BLaER1 (cell line): Measurements from ENCODE around the gene HSPBAP1.

ENCODE experiments used
- H3K27ac ChIP-seq: shearing (Covaris generic); formaldehyde crosslinking; 2 replicates; pipeline ENCODE4 v1.8.1; 2022
- H3K27me3 ChIP-seq: shearing (Covaris generic); formaldehyde crosslinking; 2 replicates; pipeline ENCODE4 v1.8.1; 2022
- H3K36me3 ChIP-seq: shearing (Covaris generic); formaldehyde crosslinking; 2 replicates; pipeline ENCODE4 v1.8.1; 2022
- H3K4me1 ChIP-seq: shearing (Covaris generic); formaldehyde crosslinking; 2 replicates; pipeline ENCODE4 v1.8.1; 2022
- H3K4me2 ChIP-seq: shearing (Covaris generic); formaldehyde crosslinking; 2 replicates; pipeline ENCODE4 v1.8.1; 2022
- H3K4me3 ChIP-seq: shearing (Covaris generic); formaldehyde crosslinking; 2 replicates; pipeline ENCODE4 v1.8.1; 2022
- H3K9ac ChIP-seq: shearing (Covaris generic); formaldehyde crosslinking; 2 replicates; pipeline ENCODE4 v1.8.1; 2022
- H3K9me3 ChIP-seq: shearing (Covaris generic); formaldehyde crosslinking; 2 replicates; pipeline ENCODE4 v1.8.1; 2022
- H4K20me1 ChIP-seq: shearing (Covaris generic); formaldehyde crosslinking; 2 replicates; pipeline ENCODE4 v1.8.1; 2022
- Cebpa-rat ChIP-seq: shearing (Covaris generic); IDR thresholded peaks from 2 replicates; pipeline ENCODE4 v1.8.1; 2022

The HSPBAP1 gene

GRCh38 chr3:122793568-122794416 is at the start of gene HSPBAP1:
Gene HSPBAP1, minus strand, starts transcription at chr3:122793831. Its CDS starts 151 bp downstream, at chr3:122793680.
- H4K20me1 ChIP-seq: 0 out of 2 replicates have a peak, but pooled peaks cover 6% of the 10 kb centered on the region
- H3K36me3 ChIP-seq: 0 out of 2 replicates have a peak, but pooled peaks cover 5% of the 10 kb centered on the region
- peak within 1 kb of the TSS; percentile 82 for H3K9ac ChIP-seq
- TF ChIP-seq Cebpa-rat: no peak
- peak within 1 kb of the TSS; percentile 76 for H3K4me3 ChIP-seq
- H3K27me3 ChIP-seq: no peaks in the 10 kb centered on the region
- H3K9me3 ChIP-seq: no peaks in the 10 kb centered on the region
- peak within 1 kb of the TSS; percentile 71 for H3K27ac ChIP-seq
- peak within 1 kb of the TSS; percentile 86 for H3K4me2 ChIP-seq
- peaks cover 30% of the 10 kb centered on the region for H3K4me1 ChIP-seq

DNA sequence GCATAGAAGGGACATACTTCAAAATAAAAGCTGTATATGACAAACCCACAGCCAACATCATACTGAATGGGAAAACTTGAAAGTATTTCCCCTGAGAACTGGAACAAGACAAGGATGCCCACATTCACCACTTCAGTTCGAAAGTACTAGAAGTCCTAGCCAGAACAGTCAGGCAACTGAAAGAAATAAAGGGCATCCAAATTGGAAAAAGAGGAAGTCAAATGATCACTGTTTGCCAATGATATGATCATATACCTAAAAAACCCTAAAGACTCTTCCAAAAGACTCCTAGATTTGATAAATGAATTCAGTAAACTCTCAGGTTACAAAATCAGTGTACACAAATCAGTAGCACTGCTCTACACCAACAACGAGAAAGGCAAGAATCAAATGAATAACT is 42.0 kb upstream of the HSPBAP1 start:
- H3K9ac ChIP-seq: no peak overlapping the region
- H3K4me1 ChIP-seq: no peaks in the 10 kb centered on the region
- peaks cover 8% of the 10 kb centered on the region; the same call in 1 of the 2 replicates for H3K9me3 ChIP-seq
- H3K27me3 ChIP-seq: no peaks in the 10 kb centered on the region
- no peak for TF ChIP-seq Cebpa-rat
- H3K4me3 ChIP-seq: no peak overlapping the region
- H3K27ac ChIP-seq: no peak overlapping the region
- H3K36me3 ChIP-seq: 0 out of 2 replicates have a peak, but pooled peaks cover 6% of the 10 kb centered on the region
- H3K4me2 ChIP-seq: no peak overlapping the region
- no peaks in the 10 kb centered on the region for H4K20me1 ChIP-seq

- no peak overlapping the region for H3K4me3 ChIP-seq
- H3K27me3 ChIP-seq: no peaks in the 10 kb centered on the region
- H3K4me2 ChIP-seq: no peak overlapping the region
- H3K27ac ChIP-seq: no peak overlapping the region
- H4K20me1 ChIP-seq: no peaks in the 10 kb centered on the region
- H3K9ac ChIP-seq: no peak overlapping the region
- H3K4me1 ChIP-seq: no peaks in the 10 kb centered on the region
- H3K36me3 ChIP-seq: peaks cover 24% of the 10 kb centered on the region
- TF ChIP-seq Cebpa-rat: no peak
- no peaks in the 10 kb centered on the region for H3K9me3 ChIP-seq
These were observed 34.6 kb upstream of the HSPBAP1 start for GRCh38 chr3:122828281-122828680.

DNA sequence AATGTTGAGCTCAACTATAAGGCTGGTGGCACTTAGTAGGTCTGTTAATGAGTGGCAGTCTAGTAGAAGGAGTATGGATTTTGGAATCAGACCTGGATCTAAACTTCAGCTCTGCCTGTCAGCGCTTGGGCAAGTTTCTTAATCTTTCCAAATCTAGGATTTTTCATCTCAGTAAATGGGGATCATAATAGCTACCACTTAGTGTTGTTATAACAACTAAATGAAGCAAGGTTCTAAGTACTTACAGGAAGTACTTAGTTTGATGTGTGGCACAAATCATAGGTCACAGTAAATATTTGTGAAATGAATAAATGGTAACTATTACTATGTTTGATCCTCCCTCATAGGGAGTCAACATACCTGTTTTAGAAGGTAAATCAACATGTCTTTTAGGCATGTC is 32.6 kb upstream of the HSPBAP1 start:
- Histone ChIP-seq H3K9me3 (no peaks in the 10 kb centered on the region), H3K27ac (no peak overlapping the region), H4K20me1 (no peaks in the 10 kb centered on the region), H3K9ac (no peak overlapping the region), H3K27me3 (no peaks in the 10 kb centered on the region), H3K4me1 (no peaks in the 10 kb centered on the region), H3K4me3 (no peak overlapping the region), H3K36me3 (peaks cover 18% of the 10 kb centered on the region), H3K4me2 (no peak overlapping the region)
- TF ChIP-seq Cebpa-rat: no peak

GRCh38 chr3:122825460-122825859 is 31.8 kb upstream of the HSPBAP1 start:
- H4K20me1 ChIP-seq: no peaks in the 10 kb centered on the region
- H3K4me2 ChIP-seq: no peak overlapping the region
- H3K4me3 ChIP-seq: no peak overlapping the region
- H3K36me3 ChIP-seq: peaks cover 25% of the 10 kb centered on the region
- no peaks in the 10 kb centered on the region for H3K9me3 ChIP-seq
- no peaks in the 10 kb centered on the region for H3K4me1 ChIP-seq
- no peak for TF ChIP-seq Cebpa-rat
- no peak overlapping the region for H3K9ac ChIP-seq
- H3K27me3 ChIP-seq: no peaks in the 10 kb centered on the region
- no peak overlapping the region for H3K27ac ChIP-seq

GRCh38 chr3:122824465-122825381 is 31.1 kb upstream of the HSPBAP1 start:
- Histone ChIP-seq H3K27me3 (no peaks in the 10 kb centered on the region), H3K4me2 (no peak overlapping the region), H3K9me3 (no peaks in the 10 kb centered on the region), H3K27ac (no peak overlapping the region), H4K20me1 (no peaks in the 10 kb centered on the region), H3K36me3 (peaks cover 25% of the 10 kb centered on the region), H3K9ac (no peak overlapping the region), H3K4me1 (no peaks in the 10 kb centered on the region), H3K4me3 (no peak overlapping the region)
- TF ChIP-seq Cebpa-rat: no peak

DNA sequence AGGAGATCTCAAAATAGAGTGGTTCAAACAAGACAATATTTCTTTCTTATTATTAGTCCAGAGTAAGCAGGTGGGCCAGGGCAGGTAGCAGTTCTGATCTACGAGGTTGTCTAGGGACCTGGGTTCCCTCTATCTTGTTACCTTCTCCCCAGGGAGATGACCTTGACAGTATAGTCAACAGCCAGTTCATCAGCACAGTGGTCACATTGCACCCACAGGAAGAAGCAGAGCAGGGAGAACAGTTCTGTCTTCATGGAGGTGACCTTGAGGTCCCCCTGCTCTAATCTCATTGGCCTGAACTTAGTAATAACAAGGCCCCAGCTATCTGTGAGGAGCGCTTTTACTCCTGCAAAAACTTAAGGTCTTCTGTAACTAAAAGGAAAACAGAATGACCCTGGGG is 23.0 kb upstream of the HSPBAP1 start:
- Histone ChIP-seq H3K36me3 (peaks cover 7% of the 10 kb centered on the region; the same call in 1 of the 2 replicates), H3K27me3 (no peaks in the 10 kb centered on the region), H3K27ac (no peak overlapping the region), H3K9ac (no peak overlapping the region), H4K20me1 (no peaks in the 10 kb centered on the region), H3K4me2 (no peak overlapping the region), H3K9me3 (no peaks in the 10 kb centered on the region), H3K4me1 (no peaks in the 10 kb centered on the region), H3K4me3 (no peak overlapping the region)
- no peak for TF ChIP-seq Cebpa-rat

DNA sequence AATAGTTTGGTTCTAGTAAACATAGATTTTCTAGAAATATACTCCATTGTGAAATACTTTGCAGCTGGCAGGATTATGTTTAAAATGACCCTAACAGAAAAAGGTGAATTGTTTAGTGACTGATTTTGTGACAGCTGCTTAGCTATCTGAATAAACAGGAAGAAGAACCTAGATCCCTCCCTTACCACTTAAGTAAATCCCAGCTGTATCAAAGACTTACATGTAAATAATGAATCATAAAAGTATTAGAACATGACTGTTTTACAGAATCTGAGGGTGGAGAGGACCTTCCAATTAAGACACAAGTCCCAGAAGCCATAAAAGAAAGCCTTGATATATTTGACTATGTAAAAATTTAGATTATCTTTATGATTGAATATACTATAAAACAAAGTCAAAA is 17.1 kb upstream of the HSPBAP1 start:
- H3K36me3 ChIP-seq: 0 out of 2 replicates have a peak, but pooled peaks cover 4% of the 10 kb centered on the region

GRCh38 chr3:122803977-122804376 is 10.3 kb upstream of the HSPBAP1 start:
- Histone ChIP-seq H3K36me3 (0 out of 2 replicates have a peak, but pooled peaks cover 4% of the 10 kb centered on the region), H3K4me1 (no peaks in the 10 kb centered on the region), H3K27ac (no peak overlapping the region), H4K20me1 (no peaks in the 10 kb centered on the region), H3K4me3 (no peak overlapping the region), H3K9me3 (no peaks in the 10 kb centered on the region), H3K9ac (no peak overlapping the region), H3K4me2 (no peak overlapping the region), H3K27me3 (no peaks in the 10 kb centered on the region)
- TF ChIP-seq Cebpa-rat: no peak

More for the DNA sequence above, 17.1 kb upstream of the HSPBAP1 start:
- H4K20me1 ChIP-seq: no peaks in the 10 kb centered on the region
- H3K27ac ChIP-seq: no peak overlapping the region
- H3K9ac ChIP-seq: no peak overlapping the region
- H3K4me2 ChIP-seq: no peak overlapping the region
- H3K27me3 ChIP-seq: no peaks in the 10 kb centered on the region
- no peak for TF ChIP-seq Cebpa-rat
- H3K4me1 ChIP-seq: no peaks in the 10 kb centered on the region
- H3K4me3 ChIP-seq: no peak overlapping the region
- no peaks in the 10 kb centered on the region for H3K9me3 ChIP-seq
